SK-N-SH treated with all-trans-retinoic acid at 6 μM for 48 hours (cell line): ENCODE measurements around the gene IMP4.

Experiments
- CSDC2 ChIP-seq: fragments of 250-450 bp; sonication (Bioruptor Pico); IDR thresholded peaks from 2 replicates; pipeline ENCODE4 v1.5.0; 2020; ENCODE audit warnings: mild to moderate bottlenecking, moderate library complexity
- ESRRG ChIP-seq: fragments of 250-450 bp; sonication (Bioruptor Pico); IDR thresholded peaks from 2 replicates; pipeline ENCODE4 v1.6.1; 2021; ENCODE audit warnings: mild to moderate bottlenecking
- GLIS3 ChIP-seq: fragments of 250-450 bp; sonication (Bioruptor Pico); IDR thresholded peaks from 2 replicates; pipeline ENCODE4 v1.5.0; 2020; ENCODE audit warnings: mild to moderate bottlenecking, moderate library complexity
- PPARA ChIP-seq: fragments of 250-450 bp; sonication (Bioruptor Pico); IDR thresholded peaks from 2 replicates; pipeline ENCODE4 v1.5.0; 2020; ENCODE audit warnings: mild to moderate bottlenecking, borderline replicate concordance
- TOX ChIP-seq: fragments of 250-450 bp; sonication (Bioruptor Pico); IDR thresholded peaks from 2 replicates; pipeline ENCODE4 v1.8.0; 2021; ENCODE audit warnings: mild to moderate bottlenecking, moderate library complexity, borderline replicate concordance
- ZNF565 ChIP-seq: fragments of 450-650 bp; formaldehyde crosslinking; conservative IDR thresholded peaks from 2 replicates; pipeline ENCODE4 v1.5.0; 2020; ENCODE audit warnings: low read depth, mild to moderate bottlenecking, moderate library complexity
- TF ChIP-seq, protein P1 (sequence below): fragments of 250-450 bp; sonication (Bioruptor Pico); IDR thresholded peaks from 2 replicates; pipeline ENCODE4 v1.8.0; 2020; ENCODE audit warnings: mild to moderate bottlenecking, moderate library complexity, borderline replicate concordance
- TF ChIP-seq, protein P2 (sequence below): fragments of 250-450 bp; sonication (Bioruptor Pico); IDR thresholded peaks from 2 replicates; pipeline ENCODE4 v1.8.0; 2021; ENCODE audit warnings: low read depth, mild to moderate bottlenecking, moderate library complexity, borderline replicate concordance
- TF ChIP-seq, protein P3 (sequence below): fragments of 250-450 bp; sonication (Bioruptor Pico); IDR thresholded peaks from 2 replicates; pipeline ENCODE4 v1.5.1; 2020; ENCODE audit warnings: low read depth, mild to moderate bottlenecking, moderate library complexity

DNA sequence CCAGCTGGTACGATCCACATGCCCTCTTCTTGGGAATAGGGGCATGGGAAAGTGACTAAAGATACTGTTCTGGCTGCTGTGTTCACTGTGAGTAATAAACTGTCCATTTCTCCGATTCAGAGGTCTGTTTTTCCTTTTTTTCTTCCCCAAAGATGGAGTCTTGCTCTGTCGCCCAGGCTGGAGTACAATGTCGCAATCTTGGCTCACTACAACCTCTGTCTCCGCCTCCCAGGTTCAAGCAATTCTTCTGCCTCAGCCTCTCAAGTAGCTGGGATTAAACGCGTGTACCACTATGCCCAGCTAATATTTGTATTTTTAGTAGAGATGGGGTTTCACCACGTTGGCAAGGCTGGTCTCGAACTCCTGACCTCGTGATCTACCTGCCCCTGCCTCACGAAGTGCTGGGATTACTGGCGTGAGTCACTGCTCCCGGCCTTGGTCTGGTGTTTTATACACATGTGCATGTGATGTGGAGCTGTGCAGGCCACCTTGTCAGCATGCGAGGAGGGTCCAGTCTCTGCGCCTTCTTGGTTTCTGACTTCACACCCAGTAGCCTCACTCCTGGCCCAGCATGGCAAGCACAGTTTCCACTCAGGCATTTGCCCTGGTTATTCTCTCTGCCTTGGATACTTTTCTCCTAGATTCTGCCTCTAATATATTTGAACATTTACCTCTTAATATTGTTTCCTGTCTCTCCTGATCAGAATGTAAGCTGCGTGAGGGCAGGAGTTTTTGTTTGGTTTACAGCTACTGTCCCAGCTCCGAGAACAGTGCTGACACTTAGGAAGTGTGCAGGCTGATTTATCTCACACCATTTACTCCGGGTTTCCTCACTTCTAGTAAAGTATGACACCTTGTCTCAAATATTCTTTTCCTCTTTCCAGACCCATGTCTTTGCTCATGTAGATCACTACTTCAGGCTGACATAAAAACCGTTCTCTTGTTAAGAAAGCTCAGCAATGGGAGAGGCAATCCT is 32.9 kb downstream of the IMP4 start:
- TF ChIP-seq, protein P1, sequence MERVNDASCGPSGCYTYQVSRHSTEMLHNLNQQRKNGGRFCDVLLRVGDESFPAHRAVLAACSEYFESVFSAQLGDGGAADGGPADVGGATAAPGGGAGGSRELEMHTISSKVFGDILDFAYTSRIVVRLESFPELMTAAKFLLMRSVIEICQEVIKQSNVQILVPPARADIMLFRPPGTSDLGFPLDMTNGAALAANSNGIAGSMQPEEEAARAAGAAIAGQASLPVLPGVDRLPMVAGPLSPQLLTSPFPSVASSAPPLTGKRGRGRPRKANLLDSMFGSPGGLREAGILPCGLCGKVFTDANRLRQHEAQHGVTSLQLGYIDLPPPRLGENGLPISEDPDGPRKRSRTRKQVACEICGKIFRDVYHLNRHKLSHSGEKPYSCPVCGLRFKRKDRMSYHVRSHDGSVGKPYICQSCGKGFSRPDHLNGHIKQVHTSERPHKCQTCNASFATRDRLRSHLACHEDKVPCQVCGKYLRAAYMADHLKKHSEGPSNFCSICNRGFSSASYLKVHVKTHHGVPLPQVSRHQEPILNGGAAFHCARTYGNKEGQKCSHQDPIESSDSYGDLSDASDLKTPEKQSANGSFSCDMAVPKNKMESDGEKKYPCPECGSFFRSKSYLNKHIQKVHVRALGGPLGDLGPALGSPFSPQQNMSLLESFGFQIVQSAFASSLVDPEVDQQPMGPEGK (CRISPR knock-in tag), result no peak
- TF ChIP-seq PPARA (CRISPR knock-in tag), result no peak
- TF ChIP-seq GLIS3, result no peak
- no peak for TF ChIP-seq ESRRG (CRISPR knock-in tag)
- TF ChIP-seq, protein P2, sequence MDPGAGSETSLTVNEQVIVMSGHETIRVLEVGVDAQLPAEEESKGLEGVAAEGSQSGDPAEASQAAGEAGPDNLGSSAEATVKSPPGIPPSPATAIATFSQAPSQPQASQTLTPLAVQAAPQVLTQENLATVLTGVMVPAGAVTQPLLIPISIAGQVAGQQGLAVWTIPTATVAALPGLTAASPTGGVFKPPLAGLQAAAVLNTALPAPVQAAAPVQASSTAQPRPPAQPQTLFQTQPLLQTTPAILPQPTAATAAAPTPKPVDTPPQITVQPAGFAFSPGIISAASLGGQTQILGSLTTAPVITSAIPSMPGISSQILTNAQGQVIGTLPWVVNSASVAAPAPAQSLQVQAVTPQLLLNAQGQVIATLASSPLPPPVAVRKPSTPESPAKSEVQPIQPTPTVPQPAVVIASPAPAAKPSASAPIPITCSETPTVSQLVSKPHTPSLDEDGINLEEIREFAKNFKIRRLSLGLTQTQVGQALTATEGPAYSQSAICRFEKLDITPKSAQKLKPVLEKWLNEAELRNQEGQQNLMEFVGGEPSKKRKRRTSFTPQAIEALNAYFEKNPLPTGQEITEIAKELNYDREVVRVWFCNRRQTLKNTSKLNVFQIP (CRISPR knock-in tag), result no peak
- TF ChIP-seq, protein P3, sequence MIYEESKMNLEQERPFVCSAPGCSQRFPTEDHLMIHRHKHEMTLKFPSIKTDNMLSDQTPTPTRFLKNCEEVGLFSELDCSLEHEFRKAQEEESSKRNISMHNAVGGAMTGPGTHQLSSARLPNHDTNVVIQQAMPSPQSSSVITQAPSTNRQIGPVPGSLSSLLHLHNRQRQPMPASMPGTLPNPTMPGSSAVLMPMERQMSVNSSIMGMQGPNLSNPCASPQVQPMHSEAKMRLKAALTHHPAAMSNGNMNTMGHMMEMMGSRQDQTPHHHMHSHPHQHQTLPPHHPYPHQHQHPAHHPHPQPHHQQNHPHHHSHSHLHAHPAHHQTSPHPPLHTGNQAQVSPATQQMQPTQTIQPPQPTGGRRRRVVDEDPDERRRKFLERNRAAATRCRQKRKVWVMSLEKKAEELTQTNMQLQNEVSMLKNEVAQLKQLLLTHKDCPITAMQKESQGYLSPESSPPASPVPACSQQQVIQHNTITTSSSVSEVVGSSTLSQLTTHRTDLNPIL (CRISPR knock-in tag), result no peak
- no peak for TF ChIP-seq CSDC2 (CRISPR knock-in tag)
- TF ChIP-seq TOX, result no peak
- TF ChIP-seq ZNF565 (CRISPR knock-in tag), result no peak
